Measurements from ENCODE around the gene SLC1A7.

SLC1A7 gene

DNA sequence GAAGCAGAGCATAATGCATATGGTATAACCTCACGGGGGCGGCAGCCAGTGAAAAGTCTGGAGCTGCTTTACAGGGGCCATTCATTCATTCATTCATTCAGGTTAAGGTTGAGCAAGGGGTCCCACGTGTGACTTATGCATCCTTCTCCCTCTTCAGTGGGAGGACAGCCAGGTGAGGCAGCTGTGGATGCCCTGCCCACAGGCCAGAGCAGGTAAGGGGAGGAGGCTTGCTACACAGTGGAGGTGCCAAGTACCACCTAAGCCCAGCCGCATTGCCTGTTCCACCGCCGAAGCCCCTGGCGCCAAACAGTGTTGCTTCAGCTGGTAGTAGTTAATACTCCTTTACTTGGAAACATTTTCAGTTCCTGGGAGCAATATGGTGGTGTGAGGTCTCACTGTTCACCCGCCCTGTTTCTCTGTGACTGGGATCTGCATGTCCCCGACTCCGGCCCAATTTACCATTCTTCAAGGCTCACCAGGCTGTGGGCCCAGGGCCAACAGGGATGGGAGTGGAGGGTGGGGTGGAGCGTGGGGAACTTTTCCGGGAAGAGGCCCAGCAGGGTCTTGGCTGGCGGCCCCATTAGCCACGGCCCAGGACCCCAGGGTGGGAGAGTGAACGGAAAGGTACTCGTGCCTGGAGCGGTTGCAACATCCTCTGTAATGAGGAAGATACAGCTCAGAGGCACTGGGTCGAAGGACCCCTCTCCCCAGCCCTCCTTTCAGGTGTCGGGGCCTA is 81.1 kb downstream of the SLC1A7 start:
- DNase-seq (ENCODE audit: low spot score) = no peak

DNA sequence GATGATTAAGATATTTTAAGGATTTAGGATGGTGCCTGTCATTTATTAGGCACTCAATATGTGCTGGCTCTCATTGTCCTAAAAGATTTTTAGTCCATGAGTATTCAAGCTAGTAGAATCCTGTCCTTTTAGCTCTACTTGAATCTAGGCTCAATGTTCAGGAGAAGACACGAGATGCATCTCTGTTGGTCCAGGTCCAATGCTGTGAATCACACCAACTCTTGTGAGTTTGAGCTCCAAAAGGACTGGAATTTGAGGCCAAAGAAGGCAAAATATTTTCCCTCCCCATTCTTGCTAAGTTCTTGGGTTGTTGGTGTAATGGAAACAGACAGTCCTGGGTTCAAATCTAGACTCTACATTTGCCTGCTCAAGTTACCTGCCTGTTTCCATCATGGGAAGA is 81.9 kb downstream of the SLC1A7 start:
- DNase-seq (ENCODE audit: low spot score) = no peak

DNA sequence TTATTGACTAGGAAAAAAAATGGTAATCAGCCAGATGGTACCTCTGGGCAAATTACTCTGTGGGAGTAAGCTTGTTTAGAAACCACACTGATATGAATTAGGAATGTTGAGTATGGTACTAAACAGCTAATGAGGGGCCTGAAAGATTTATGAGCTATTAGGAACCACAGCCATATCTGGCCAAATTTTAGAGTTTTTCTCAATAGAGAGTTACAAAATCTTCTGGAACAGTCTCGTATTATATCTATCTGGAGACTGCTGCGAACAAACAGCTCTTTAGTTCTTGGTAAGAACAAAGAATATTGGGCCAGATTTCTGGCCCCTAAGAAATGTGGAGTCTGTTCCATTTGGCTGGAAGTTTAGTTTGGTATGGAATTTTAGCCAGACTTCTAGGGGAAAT is 85.3 kb downstream of the SLC1A7 start:
- no peak for DNase-seq (ENCODE audit: low spot score)

DNA sequence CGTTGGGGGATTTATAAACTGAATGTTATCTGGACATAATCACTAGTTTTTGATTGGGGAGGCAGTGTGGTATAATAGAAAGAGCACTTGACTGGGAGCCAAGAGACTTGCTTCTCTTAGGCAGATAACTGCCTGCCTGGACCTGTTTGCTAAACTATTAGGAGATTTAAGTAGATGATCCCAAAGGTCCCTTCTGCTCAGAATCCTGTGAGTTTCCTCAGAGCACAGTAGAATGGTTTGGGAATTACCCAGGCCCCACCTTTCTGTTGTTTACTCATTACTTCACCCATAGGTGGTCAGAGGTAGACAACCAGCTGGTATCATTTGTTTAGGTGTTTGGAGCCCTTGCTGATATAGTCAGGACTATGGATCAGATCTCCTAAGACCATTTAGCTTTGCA is 90.8 kb downstream of the SLC1A7 start:
- DNase-seq (ENCODE audit: low spot score) = no peak

DNA sequence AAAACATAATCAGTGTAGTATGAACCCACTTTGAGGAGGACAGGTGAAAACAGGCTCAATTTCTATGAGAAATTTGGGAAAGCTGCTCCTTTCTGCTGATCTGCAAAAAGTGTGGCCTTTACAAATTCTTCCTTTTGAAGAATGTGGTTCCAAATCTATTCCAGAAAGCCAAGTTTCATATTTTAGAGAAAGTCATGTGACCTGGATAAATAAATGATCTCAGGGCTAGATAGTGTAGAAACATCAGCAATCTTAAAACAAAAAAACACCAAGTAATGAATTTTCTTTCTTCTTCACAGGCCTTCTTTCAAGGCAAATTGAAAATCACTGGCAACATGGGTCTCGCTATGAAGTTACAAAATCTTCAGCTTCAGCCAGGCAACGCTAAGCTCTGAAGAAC is 92.1 kb downstream of the SLC1A7 start:
- DNase-seq (ENCODE audit: low spot score) = no peak

DNA sequence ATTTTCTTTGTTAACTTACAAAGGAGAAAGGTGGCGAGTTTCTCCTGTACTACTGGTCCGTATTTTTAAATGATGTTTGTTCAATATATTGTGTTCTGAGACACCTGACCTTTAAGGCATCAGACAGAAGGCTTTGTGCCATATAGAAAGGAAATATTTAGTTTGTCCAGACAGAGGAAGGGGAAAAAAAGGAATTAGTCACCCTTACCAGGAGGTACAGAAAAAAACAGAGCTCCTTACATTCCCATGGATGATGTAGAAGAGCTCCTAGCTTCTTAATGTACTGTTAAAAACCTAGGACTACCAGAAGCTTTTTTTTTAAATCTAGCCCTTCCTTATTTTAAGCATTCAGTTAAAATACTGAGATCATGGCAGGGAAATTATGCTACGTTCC is 92.9 kb downstream of the SLC1A7 start:
- DNase-seq (ENCODE audit: low spot score) = no peak

DNA sequence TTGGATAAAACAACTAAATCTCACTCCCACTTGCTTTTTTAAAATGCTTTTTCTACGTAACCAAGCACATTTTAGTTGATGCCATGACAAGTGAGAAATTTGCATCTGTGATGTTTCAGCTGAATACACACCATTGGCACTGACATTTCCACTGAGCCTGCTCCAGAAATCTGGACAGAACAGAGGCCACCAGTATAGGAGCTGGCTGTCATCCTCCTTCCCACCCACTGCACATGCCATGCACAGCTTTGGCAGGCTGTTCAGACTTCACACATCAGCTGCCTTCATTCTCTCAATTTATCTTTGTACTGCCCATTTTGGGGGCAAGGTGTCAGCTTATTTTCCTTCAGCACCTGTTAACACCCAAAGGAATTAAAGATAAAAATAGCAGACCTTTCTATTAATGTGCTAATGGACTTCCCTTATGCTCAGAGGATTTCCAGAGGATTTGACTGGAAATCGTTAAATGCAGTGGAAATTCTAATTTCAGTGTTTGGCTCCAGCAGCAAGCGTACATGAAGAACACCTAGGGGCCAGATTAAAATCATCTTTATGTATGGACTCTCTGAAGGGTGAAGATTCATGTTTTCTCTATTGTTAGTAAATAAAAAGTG is 93.4 kb downstream of the SLC1A7 start:
- no peak for DNase-seq (ENCODE audit: low spot score)

DNA sequence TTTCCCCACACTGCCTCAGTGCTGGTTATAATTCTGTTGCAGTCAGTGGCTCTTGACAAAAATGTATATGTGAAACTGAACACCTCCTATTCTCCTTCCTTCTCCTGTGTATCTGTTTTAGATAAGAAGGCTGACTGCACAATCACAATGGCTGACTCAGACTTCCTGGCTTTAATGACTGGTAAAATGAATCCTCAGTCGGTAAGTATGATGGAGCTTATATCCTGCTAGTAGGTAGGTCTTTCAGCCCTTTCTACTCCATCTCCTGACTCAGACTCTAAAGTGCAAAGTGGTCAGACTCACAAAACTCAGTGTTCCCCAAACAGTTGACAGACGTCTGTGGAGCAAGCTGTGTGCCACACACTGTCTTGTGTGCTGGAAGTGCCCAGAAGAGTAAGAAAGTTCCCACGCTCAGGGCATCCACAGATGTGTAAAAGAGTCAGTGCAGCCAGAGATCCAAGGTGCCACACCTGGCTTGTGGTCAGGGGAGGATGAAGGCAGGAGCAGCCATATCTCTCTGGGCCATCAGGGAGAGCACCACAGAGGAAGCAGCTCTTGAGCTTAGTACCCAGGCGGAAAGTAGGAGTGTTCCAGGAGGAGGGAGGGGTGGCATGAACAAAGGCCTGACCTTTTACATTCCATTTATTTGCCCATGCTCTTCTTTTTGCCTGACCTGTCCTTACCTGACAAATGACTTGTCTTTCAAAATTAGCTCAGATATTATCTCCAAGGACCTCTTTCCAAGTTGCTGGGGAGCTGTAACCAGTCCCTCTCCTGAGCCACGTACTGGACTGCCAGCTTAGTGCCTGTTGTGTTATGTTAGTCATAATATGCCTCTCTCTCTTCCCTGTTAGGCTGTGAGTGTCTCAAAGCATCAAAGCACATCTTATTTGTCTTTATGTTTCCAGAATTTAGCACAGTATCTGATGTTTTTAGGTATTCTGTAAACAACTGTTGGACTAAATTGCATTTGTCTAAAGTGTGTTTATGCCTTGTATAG is 94.4 kb downstream of the SLC1A7 start:
- DNase-seq (ENCODE audit: low spot score) = no peak

DNA sequence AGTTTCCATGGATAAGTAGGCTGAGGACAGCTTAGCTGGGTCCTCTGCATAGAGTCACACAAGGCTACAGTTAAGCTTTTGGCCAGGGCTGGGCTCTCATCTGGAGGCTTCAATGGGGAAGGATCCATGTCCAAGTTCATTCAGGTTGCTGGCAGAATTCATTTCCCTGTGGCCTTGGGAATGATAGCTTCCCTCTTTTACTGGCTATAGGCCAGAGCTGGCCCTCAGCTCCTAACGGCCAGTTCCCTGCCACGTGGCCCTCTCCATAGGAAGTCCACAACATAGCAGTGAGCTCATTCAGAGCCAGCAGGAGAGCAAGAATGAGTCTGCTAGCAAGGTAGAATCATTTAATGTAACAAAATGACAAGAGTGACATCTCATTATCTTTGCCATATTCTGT is 95.5 kb downstream of the SLC1A7 start:
- no peak for DNase-seq (ENCODE audit: low spot score)

DNA sequence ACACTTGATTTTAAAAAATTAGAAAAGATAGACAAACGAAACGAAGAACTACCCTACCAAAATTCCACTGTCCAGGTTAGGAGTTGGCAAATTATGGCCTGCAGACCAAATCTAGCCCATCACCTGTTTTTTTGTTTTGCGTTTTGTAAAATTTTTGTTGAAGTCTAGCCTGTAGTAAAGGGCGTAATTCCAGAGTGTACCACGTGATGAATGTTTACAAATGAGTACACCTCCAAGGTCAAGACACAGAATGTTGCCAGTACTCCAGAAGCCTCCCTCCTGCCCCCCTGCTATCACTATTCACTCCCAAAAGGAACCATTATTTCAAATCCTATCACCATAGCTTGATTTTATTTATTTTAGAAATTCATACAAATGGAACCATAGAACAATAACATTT is 97.5 kb downstream of the SLC1A7 start:
- DNase-seq (ENCODE audit: low spot score) = no peak

DNA sequence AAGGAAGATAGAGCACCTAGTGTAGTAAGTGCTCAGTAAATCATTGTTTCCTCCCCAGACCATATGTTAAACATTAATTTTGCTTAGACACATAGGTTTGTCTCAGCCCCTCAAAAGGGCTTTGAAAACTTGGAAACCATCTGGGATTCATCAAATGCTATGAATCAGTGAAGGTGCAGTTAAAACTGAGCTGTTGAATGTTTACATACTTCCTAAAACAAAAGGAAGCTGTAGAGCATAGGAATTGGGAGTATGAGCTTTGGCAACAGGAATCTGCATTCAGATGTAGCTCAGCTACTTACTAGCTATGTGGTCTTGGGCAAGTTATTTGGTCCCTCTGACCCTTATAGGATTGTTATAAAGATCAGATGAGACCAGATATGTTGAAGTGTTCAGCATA is 99.2 kb downstream of the SLC1A7 start:
- no peak for DNase-seq (ENCODE audit: low spot score)

DNA sequence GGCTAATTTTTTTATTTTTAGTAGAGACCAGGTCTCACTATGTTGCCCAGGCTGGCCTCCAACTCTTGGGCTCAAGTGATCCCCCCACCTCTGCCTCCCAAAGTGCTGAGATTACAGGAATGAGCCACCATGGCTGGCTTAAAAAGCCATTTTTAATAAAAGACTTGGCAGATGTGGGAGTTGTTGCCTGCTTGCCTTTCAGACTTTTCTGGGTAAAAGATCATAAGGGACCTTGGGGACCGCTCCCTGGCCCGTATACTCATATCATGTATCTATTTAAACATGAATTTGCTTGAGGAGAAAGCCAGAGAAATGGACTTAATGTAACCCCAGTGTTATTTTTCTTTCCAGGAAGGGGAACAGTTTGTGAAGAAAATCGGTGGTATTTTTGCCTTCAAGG is 103.9 kb downstream of the SLC1A7 start:
- DNase-seq (ENCODE audit: low spot score) = no peak

Data from hematopoietic multipotent progenitor cell treated with erythropoietin and hydrocortisone succinate and interleukin-3 and kit ligand, for 15 days (in vitro differentiated cells).